Parietal lobe (tissue), 2 donors: ENCODE data around the gene CNTRL. TPM values are rescaled to one million over a fixed set of nuclear protein-coding genes. Genes with fewer than 3 reads are reported as not detected.

Experiments
- small RNA-seq: library from RNA; depleted of rRNA; stranded (forward); fragments of <200 nt; gene quantifications from one replicate; pipeline ENCODE3, GENCODE V24; 2014; ENCODE audit warnings: low replicate concordance
- total RNA-seq: library from RNA; depleted of rRNA; stranded (reverse); fragments of >200 nt; gene quantifications from one replicate; pipeline ENCODE4 v1.2.3, GENCODE V29; 2014

CNTRL gene
- 33.8 TPM for total RNA-seq

GRCh38 chr9:121074370-121075250 is at the start of gene CNTRL:
TSS of gene CNTRL (plus strand) at chr9:121074955. CDS start at chr9:121088327, 13,372 bp downstream.

DNA sequence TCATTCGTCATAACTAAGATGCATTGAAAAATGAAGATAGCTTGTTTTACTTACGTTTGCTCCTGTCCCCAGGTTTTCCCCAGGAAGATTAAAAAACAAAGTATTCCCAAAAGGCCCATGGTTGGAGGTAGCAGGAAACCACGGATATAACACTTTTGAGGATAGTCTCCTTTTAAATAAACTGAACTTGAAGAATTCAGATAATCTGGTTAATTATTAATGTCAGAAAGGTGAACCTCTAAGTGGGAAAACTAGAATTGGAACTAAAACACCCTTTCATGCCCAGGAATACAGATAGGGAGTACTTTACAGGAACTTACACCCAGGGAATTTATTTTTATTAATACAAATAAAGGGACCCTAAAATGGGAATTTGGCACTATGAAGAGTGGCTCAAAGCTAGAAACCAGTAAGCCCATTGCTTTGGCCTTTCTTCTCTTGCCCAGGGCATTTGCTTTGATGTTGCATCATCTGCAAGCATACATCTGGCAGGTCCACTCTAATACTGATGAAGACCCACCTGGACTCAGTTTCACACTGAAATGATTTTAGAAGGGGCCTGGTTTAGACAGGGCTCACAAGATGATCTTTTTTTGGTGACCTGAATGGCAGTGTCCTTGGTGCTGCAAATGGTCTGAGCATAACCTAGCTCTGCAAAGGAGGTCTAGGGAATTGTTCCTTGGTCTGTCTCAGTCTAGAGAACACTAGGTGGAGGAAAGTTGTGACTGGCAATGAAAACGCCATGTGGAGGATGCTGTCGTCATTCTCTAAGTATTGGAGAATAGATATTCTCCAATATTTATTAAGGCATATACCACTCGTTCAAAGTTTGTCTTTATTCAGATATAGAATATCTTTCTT is 24.4 kb upstream of the CNTRL start, which contains the start of gene C5:
C5 (minus strand) TSS at position 148 of the 861 bp plus-strand sequence; CDS start at position 119, 29 bp downstream.

DNA sequence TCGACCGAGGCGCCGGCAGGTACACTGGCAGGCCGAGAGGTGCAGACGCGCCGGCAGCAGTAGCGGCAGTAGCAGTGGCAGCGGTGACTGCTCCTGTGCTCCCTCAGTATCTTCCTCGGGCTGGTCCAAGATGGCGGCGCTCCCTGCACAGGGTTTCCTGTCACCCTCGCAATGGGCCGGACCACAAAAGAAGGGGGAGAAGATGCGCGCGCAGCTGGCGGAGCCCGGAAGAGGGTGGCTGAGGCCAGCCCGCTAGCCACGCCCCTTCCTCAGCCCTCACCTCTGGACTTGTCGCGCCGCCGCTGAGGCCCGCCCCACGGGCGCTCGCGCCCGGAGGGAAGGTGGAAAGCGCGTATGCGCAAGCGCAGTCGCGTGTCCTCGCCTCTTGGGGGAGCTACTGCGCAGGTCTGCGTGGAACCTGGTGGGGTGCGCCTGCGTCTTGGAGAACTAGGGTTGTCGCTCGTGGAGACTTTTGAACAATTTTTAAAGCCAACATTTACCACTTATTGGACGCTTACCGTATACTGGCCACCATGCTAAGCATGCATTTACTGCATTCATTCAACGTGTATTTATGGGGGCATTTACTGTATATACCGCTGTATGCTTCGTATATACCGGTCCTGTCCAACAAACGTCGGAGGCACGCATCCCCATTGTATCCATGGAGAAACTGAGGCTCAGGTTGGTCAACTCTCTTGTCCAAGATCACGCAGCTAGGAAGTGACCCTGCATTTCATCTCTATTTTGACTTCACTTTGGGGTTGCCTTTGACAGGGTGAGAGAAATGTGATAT is 127.2 kb downstream of the CNTRL start, which contains the start of gene RAB14:
RAB14 (minus strand) TSS at position 132 of the 796 bp plus-strand sequence. CDS start 8,457 bp downstream, outside the sequence.

Small RNAs within 50 kb of the gene (small RNA-seq; reads per million reads assigned to genes)
- gene RN7SL181P: not detected

Other genes with a start within 250 kb of the CNTRL start
- gene PSMD5, start 232.0 kb upstream of the CNTRL start, total RNA-seq: 31.6 TPM
- gene PHF19, start 197.8 kb upstream of the CNTRL start, total RNA-seq: 11.6 TPM
- gene TRAF1, start 148.2 kb upstream of the CNTRL start, total RNA-seq: 5.0 TPM
- gene C5, start 24.7 kb upstream of the CNTRL start, total RNA-seq: 12.2 TPM
- gene RAB14, start 126.9 kb downstream of the CNTRL start, total RNA-seq: 62.3 TPM
- gene GSN, start 193.2 kb downstream of the CNTRL start, total RNA-seq: 20.3 TPM